HT1080 (cell line): ENCODE results near the gene SH3RF3. TPM values are rescaled to one million over a fixed set of nuclear protein-coding genes. Genes with fewer than 3 reads are reported as not detected.

ENCODE experiments used
- DNase-seq: peaks from one replicate; pipeline ENCODE4 v3.0.0-alpha.2; 2015; ENCODE audit warnings: low read depth
- total RNA-seq: library from RNA; depleted of rRNA; stranded (reverse); fragments of >200 nt; shearing (Covaris generic); gene quantifications from 2 replicates; pipeline ENCODE4 v1.2.3, GENCODE V29; 2014

SH3RF3 gene
- total RNA-seq, 1 experiment from 2014 or later, result 5.0 TPM

DNA sequence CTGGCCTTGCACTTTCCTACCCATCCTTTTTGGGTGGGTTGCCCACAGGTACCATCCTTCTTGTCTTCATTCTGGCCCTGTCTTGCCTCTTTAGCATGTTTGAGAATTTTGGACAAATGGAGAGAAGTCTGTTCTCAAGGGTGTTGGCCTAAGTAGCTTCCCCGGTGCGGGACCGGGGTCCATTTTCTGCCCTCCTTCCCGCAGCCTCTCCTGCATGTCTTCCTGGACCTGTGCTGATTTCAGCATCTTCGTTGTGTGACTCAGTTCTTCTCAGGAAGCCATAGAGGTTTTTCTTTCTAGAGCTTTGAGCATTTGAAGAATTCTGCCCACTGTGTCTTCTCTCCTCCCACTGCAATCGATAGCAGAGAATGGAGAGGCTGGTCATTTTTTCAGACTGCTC is 172.7 kb downstream of the SH3RF3 start:
- no peak for DNase-seq

DNA sequence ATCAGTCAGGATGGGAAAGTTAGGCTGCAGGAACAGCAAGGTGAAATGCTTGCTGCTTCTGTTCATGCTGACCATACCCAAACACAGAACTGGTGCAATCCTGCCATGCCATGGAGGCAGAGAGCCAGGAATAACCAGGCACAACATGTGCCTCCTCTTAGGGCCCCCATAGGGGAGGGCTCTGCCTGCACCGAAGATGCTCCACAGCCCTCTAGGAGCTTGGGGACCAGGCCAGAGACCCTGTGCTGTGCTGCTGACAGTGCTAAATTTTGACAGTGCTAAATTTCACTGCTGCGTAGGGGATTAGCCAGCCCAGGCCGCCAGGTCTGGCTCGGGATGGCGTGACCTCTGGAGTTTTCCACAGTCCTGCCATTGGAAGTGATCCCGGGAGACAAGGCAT is 173.3 kb downstream of the SH3RF3 start:
- no peak for DNase-seq

DNA sequence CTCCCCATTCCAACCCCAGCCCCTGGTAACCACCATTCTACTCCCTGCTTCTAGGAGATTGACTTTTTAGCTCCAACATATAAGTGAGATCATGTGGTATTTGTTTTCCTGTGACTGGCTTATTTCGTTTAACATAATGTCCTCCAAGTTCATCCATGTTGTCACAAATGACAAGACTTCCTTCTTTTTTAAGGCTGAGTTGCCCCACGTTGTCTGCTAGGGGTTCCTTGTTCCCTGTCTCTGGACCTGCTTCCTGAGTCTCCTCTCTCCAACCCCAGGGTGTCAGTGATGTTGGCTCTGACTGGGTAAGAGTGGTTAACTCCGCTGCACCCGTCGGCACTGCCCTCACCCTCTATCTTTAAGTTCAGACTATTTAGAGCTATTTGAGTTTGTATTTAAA is 175.2 kb downstream of the SH3RF3 start:
- DNase-seq, result no peak

DNA sequence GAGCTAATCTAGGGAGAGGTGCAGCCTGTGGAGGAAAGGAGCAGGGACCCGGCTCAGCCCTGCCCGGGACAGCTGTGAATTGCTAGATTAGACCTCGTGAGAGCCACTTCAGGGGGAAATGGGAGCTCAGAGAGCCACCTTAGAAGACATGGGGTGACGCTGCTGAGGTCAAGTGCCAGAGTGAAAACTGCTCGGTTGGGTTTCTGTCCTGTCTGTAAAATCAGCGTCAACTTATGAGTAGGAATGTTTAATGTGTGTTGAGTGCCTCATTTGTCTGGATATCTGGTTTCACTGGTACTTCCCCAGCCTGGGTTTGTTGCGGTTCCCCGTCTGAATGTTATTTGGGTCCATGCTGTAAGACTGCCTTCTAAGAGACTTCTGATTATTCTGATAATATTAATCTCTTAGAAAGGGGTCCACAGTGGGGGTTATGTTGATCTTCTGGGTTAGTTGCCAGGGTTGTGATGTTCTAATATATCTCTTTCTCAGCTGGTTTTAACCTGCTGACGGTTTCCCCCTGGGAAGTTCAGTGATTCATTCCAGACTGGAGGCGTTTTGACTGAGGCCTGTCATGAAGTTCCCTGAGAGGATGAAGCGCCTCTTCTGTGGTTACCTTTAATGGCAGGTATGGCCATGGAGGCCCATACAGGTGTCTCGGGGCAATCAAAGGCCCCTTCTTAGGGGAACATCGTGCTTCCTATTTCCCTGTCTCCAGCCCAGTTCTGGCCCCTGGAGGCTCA is 175.9 kb downstream of the SH3RF3 start:
- no peak for DNase-seq

- no peak for DNase-seq
These were observed 176.6 kb downstream of the SH3RF3 start for GRCh38 chr2:109305490-109306167.

GRCh38 chr2:109306190-109306589 is 177.2 kb downstream of the SH3RF3 start:
- no peak for DNase-seq

- DNase-seq, result no peak
These were observed 182.8 kb downstream of the SH3RF3 start for GRCh38 chr2:109311771-109312170.

GRCh38 chr2:109312902-109313301 is 183.9 kb downstream of the SH3RF3 start:
- no peak for DNase-seq

GRCh38 chr2:109313343-109313742 is 184.3 kb downstream of the SH3RF3 start:
- no peak for DNase-seq

- DNase-seq, result no peak
These were observed 187.1 kb downstream of the SH3RF3 start for GRCh38 chr2:109316091-109316490.

DNA sequence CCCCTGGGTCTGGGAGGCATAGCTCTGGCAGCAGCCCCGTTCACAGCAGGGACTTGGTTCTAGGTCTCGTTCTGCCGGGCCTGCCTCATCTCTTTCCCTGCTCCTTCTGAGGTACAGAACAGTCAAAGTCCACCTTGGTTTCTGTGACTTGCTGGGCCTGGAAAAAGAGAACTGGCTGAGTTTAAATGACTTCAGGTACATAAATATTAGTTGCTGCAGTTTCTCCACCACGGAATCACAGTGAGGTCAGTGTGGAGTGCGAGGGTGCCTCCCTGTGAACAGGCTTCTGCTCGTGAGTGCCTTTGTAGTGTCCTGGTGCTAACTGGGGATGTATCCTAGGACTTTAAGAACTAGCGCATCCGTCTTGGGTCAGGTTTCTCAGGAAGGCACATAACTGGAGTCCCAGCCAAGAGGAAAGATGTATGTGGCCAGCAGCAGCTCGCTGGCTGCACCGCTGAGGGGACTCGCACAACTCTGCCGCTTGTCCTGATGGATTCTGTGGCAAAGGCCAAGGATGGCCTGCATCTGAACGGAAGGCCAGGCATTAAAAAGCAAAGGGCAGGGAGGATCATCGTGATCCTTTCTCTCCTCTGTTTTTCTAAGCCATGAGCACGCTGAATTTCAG is 188.6 kb downstream of the SH3RF3 start:
- no peak for DNase-seq

DNA sequence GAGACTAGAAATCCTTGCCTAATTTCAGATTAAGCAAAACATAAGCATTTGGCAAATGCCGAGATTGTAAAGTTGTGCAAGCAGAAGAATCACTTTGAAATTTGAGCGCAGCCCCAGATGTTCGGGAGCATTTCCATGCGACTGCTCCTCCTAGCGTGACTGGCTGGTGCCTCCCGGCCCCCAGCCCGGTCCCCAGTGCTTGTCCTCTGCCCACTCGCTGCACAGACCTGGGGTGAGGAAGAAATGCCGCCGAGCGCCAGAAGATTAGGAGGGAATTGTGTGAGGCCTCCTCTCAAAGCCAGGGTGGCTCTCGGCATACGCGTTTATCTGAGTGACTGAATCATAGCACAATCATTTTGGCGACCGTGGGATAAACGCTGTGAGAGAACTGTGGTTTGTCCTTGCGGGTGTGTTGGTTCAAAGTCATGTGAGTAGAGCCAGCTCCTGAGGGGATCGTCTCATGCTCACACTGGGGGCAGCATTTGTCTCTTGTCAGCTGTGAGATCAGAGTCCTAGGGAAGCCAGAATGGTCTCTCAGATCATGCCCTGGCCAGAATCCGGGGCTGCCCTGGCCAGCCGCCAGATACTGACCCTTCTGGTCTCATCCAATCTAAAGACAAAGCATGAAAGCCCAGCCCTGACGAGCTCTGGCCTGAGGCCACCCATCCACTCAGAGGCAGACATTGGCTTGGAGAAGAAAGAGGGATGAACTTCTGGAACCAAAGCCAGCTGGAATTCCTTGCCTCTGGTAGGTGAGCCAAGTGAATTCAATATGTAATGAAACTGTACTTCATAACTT is 189.3 kb downstream of the SH3RF3 start:
- DNase-seq, result no peak

- no peak for DNase-seq
These were observed 189.9 kb downstream of the SH3RF3 start for GRCh38 chr2:109318949-109319342.

DNA sequence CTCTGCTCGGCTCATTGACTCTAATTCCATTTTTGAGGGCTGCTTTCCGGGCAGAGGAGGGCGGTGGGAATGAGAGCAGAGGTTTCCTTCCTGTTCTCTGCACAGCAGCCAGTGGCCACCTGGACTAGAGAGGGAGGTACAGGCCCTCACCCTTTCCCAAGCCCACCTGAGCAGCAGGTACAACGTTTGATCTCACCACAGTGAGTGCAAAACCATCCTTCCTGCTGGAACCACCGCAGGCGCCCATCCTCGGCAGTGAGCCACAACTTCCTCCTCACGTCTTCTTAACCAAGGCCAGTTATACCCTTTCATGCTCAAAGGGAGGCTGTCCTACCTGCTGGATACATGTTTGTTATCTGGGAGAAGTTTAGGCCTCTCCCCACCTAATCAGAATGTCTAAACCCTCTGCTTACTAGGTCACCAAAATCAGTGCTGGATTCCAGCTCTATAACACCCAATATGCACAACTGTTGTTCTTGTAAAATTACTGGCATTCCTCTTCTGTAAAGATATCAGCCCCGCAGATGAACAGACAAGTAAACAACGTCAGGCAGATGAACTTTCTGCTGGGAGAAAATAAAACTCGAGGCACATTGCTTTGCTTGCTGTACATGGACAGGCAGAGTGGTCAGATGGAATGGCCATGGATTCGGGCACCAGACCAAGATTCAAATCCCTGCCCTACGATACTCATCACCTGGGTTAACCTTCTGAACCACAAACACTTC is 191.4 kb downstream of the SH3RF3 start:
- DNase-seq, result no peak

- no peak for DNase-seq
These were observed 192.6 kb downstream of the SH3RF3 start for GRCh38 chr2:109321570-109321969.

DNA sequence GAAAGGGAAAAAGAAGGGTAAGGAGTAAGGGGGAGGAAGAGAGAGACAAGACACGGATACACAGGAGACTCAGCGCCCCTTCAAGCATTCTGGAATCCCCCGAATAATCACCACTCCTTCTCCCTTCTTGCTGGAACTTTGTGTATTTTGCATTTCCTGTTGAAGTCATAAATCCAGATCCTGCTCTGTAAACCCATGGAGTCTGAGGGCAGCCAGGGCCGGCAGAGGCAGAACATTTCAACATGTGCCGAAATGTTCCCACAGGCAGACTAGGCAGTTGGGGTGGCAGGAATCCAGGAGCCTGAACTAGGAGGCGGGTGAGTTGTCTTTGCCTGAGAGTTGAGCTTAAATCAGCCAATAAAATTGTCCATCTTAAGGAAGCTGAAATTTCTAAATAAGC is 193.1 kb downstream of the SH3RF3 start:
- no peak for DNase-seq

DNA sequence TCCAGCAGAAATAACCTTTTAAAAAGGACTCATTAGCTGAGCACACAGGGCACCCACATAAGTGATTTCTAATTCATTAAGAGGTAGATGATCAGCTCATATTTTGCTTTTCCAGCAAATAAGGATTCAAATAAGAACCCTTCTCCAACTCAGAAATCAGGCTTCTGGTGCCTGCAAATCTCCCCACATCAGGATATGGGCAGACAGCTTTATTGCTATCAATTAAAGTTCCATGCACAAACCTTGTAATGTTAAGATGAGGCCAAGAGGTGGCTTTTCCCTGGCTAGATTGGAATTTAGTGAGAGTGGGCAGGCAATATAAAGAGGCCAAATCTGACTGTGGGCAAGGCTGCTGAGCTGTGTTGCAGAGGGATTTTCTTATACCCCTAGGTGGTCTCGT is 193.6 kb downstream of the SH3RF3 start:
- DNase-seq, result no peak

DNA sequence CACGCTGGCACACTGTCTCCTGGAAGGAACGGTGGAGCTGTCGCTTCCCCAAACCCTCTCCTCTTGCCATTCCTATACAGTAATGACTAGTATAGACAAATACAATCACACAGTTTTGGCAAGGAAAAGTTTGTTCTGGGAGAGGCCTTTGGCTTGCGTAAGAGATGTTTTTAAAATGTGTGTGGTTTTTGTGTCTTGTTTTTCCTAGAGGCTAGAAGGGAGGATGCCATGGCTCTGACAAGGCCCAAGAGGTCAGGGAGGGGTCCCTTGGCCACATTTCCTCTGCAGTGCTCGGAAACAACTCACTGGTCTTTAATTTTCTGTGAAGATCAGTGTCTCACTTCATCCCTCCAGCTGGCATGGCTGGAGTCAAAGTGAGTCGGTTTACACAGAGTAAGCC is 195.9 kb downstream of the SH3RF3 start:
- DNase-seq, result peak; percentile 92

DNA sequence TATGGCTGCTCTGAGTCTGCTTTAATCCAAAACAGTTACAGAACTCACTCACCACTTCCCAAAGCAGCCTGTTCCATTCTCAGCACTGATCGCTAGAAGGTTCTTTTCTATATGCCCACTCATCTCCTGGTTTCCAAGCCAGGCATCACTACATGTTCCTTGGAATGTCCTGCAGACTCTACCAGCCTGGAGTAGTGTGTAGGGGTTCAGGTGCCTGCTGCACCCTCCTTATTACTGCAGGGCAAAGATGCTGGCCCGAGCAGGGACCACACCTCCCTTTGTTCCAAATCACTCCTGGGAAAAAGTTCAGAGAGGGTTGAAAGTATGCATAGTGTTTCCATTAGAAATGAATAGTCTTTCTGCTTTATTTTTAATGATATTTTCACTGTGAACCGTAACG is 196.6 kb downstream of the SH3RF3 start:
- DNase-seq, result no peak

GRCh38 chr2:109326306-109326705 is 197.3 kb downstream of the SH3RF3 start:
- DNase-seq, result no peak

GRCh38 chr2:109330056-109330455 is 201.1 kb downstream of the SH3RF3 start:
- peak; percentile 15 for DNase-seq
